GM12878 (cell line): ENCODE measurements around the gene GRIK4. TPM values are rescaled to one million over a fixed set of nuclear protein-coding genes. Genes with fewer than 3 reads are reported as not detected.

ENCODE experiments used
- ATAC-seq: fragments of 200-7000 bp; cut with Tn5 transposase; 3 replicates; pipeline ENCODE4 v1.9.1; 2020; ENCODE audit warnings: mild to moderate bottlenecking, moderate library complexity
- BruUV-seq: library from RNA; stranded (reverse); fragments of 400-500 nt; replicated peaks from 2 replicates; lab custom pipeline; 2021; lab: Mats Ljungman, UMichigan
- CTCF ChIA-PET: fragments of 300-600 bp; sonication (Branson Sonifier 250); formaldehyde crosslinking; extraction: SDS; loops from one replicate; lab custom pipeline; 2021; ENCODE audit warnings: inconsistent platforms; lab: Yijun Ruan, JAX
- POLR2A ChIA-PET: fragments of 350-600 bp; formaldehyde crosslinking; extraction: SDS; loops from one replicate; lab custom pipeline; 2021; ENCODE audit warnings: inconsistent platforms; lab: Charles Lee
- RAD21 ChIA-PET: fragments of 300-600 bp; sonication (Branson Sonifier 250); formaldehyde crosslinking; loops from one replicate; lab custom pipeline; 2023; ENCODE audit warnings: antibody characterized with exemption; ENCODE audit not compliant: unreplicated experiment; lab: Charles Lee
- SMC1A ChIA-PET: fragments of 300-600 bp; sonication (Branson Sonifier 250); formaldehyde crosslinking; loops from one replicate; lab custom pipeline; 2023; ENCODE audit not compliant: unreplicated experiment, uncharacterized antibody; lab: Charles Lee
- DNase-seq: peaks from one replicate; pipeline ENCODE4 v3.0.0-alpha.2; 2011; ENCODE audit warnings: low read depth, low spot score
- FAIRE-seq: peaks from 3 replicates; lab custom pipeline; 2011; peaks lifted over from hg19 to GRCh38; lab: Jason Lieb, UNC
- H2AFZ ChIP-seq: 2 replicates; pipeline ENCODE4 v1.6.0; 2011; ENCODE audit warnings: low read depth, low read length, control low read depth; ENCODE audit not compliant: control insufficient read depth
- H3K27ac ChIP-seq: 2 replicates; pipeline ENCODE4 v1.5.1; 2011; ENCODE audit warnings: control low read depth; ENCODE audit not compliant: control insufficient read depth, insufficient read depth
- H3K27me3 ChIP-seq, 2 experiments: replicated peaks in 1 of 2; 2 replicates each; pipeline versions ENCODE4 v1.6.0 to v1.6.1; 2011; ENCODE audit warnings: low read length in 1 of 2; ENCODE audit not compliant: control insufficient read depth in 2 of 2, insufficient read depth in 2 of 2
- H3K36me3 ChIP-seq, 2 experiments: 2 replicates each; pipeline ENCODE4 v1.5.1; 2011; ENCODE audit warnings: low read length in 1 of 2; ENCODE audit not compliant: control insufficient read depth in 2 of 2, insufficient read depth in 2 of 2
- H3K4me1 ChIP-seq: 2 replicates; pipeline ENCODE4 v1.6.1; 2011; ENCODE audit warnings: mild to moderate bottlenecking, low read length, moderate library complexity, mixed read lengths; ENCODE audit not compliant: control insufficient read depth, insufficient read depth
- H3K4me2 ChIP-seq: 2 replicates; pipeline ENCODE4 v1.6.0; 2011; ENCODE audit warnings: control low read depth; ENCODE audit not compliant: control insufficient read depth, insufficient read depth
- H3K4me3 ChIP-seq: fragments of 200-600 bp; sonication (generic); 2 replicates; pipeline ENCODE4 v1.5.1; 2016
- H3K79me2 ChIP-seq: 2 replicates; pipeline ENCODE4 v1.6.0; 2011; ENCODE audit warnings: low read length; ENCODE audit not compliant: control insufficient read depth, insufficient read depth
- H3K9ac ChIP-seq: 2 replicates; pipeline ENCODE4 v1.8.0; 2011; ENCODE audit warnings: low read length, control low read depth, mixed read lengths; ENCODE audit not compliant: control insufficient read depth, insufficient read depth
- H3K9me3 ChIP-seq: replicated peaks from 3 replicates; pipeline ENCODE4 v1.5.1; 2011; ENCODE audit warnings: mild to moderate bottlenecking, low read length; ENCODE audit not compliant: control insufficient read depth, insufficient read depth
- H4K20me1 ChIP-seq: 2 replicates; pipeline ENCODE4 v1.6.0; 2011; ENCODE audit not compliant: control insufficient read depth, insufficient read depth
- ETV6 ChIP-seq, 2 experiments: fragments of 450-650 bp in 1 of 2; IDR thresholded peaks in 1 of 2; conservative IDR thresholded peaks in 1 of 2; 2 replicates each; pipeline ENCODE4 v1.6.1; 2014; ENCODE audit warnings: antibody characterized with exemption in 1 of 2, borderline replicate concordance in 1 of 2, low read depth in 1 of 2, mild to moderate bottlenecking in 1 of 2, moderate library complexity in 1 of 2
- EZH2 ChIP-seq: IDR thresholded peaks from 2 replicates; pipeline ENCODE4 v1.6.1; 2012; ENCODE audit warnings: low read depth, mild to moderate bottlenecking, control low read depth, inconsistent platforms, low read length, borderline replicate concordance; ENCODE audit not compliant: control insufficient read depth
- FOXK2 ChIP-seq: fragments of 450-650 bp; IDR thresholded peaks from 2 replicates; pipeline ENCODE4 v1.6.1; 2017; ENCODE audit warnings: mild to moderate bottlenecking, moderate library complexity
- IKZF1 ChIP-seq: fragments of 450-650 bp; conservative IDR thresholded peaks from 2 replicates; pipeline ENCODE4 v1.6.1; 2017; ENCODE audit warnings: antibody characterized with exemption, mild to moderate bottlenecking
- KLF5 ChIP-seq: fragments of 450-650 bp; IDR thresholded peaks from 2 replicates; pipeline ENCODE4 v1.6.1; 2014; ENCODE audit warnings: mild to moderate bottlenecking; ENCODE audit not compliant: partially characterized antibody
- MTA2 ChIP-seq: fragments of 450-650 bp; IDR thresholded peaks from 2 replicates; pipeline ENCODE4 v1.6.1; 2016; ENCODE audit warnings: low read depth, mild to moderate bottlenecking, moderate library complexity
- NFYB ChIP-seq: IDR thresholded peaks from 2 replicates; pipeline ENCODE4 v1.6.1; 2011; ENCODE audit warnings: low read depth, mild to moderate bottlenecking, low read length, improper control_type of control experiment, moderate library complexity; ENCODE audit not compliant: insufficient read depth
- NR2F1 ChIP-seq: fragments of 450-650 bp; conservative IDR thresholded peaks from 2 replicates; pipeline ENCODE4 v1.6.1; 2017; ENCODE audit warnings: mild to moderate bottlenecking
- SUPT20H ChIP-seq: IDR thresholded peaks from 2 replicates; pipeline ENCODE4 v1.6.1; 2011; ENCODE audit warnings: low read depth, mild to moderate bottlenecking, low read length, moderate library complexity, borderline replicate concordance; ENCODE audit not compliant: control insufficient read depth
- WGBS: methylation state at CpG from one replicate; pipeline ENCODE4 v1.1.6; 2016; ENCODE audit warnings: low lambda C conversion rate; ENCODE audit not compliant: insufficient replicate concordance, insufficient coverage; ENCODE audit errors: missing lambda C conversion rate; 5-methylcytosine and 5-hydroxymethylcytosine counted together
- in situ Hi-C: fragments of 300-500 bp; cut with MboI; formaldehyde crosslinking; loops from 9 replicates; pipeline ENCODE4 v1.14.3; 2018; ENCODE audit warnings: mixed read lengths
- intact Hi-C: fragments of 100-400 bp; cut with micrococcal nuclease; formaldehyde crosslinking; loops from one replicate; pipeline ENCODE4 v1.14.2; 2022; ENCODE audit not compliant: unreplicated experiment
- polyA plus RNA-seq, 11 experiments: library from polyadenylated mRNA; depleted of rRNA in 4 of 11; unstranded in 6 of 11; stranded (reverse) in 5 of 11; fragments of >200 nt; fragmentation: Nextera tagmentation in 4 of 11; fragmentation: Illumina TruSeq in 1 of 11; extraction: Ambion mirVana in 4 of 11; extraction: Trizol in 1 of 11; gene quantifications; 1 replicate in 1 of 11; 2 replicates in 10 of 11; pipeline versions ENCODE4 v1.2.1 to v1.2.3, GENCODE V29; 2011 to 2016; ENCODE audit warnings: inconsistent platforms in 2 of 11, missing spikeins in 2 of 11, low read depth in 1 of 11
- total RNA-seq, 4 experiments: library from RNA; depleted of rRNA in 3 of 4; stranded (reverse); fragments of >200 nt in 3 of 4; fragmentation: Illumina TruSeq in 1 of 4; extraction: Trizol in 1 of 4; gene quantifications; 2 replicates each; pipeline versions ENCODE4 v1.2.1 to v1.2.3, GENCODE V29; 2013 to 2021
- TF ChIP-seq, protein P1 (sequence below): fragments of 450-650 bp; IDR thresholded peaks from 2 replicates; pipeline ENCODE4 v1.6.1; 2016; ENCODE audit warnings: mild to moderate bottlenecking, moderate library complexity, borderline replicate concordance

Gene GRIK4
- total and polyA plus RNA-seq, 10 of the 15 experiments (the other 5 are each of a cell fraction or from before 2014, with no cell fraction given): 0.33 to 3.6 (median 0.72) TPM

DNA sequence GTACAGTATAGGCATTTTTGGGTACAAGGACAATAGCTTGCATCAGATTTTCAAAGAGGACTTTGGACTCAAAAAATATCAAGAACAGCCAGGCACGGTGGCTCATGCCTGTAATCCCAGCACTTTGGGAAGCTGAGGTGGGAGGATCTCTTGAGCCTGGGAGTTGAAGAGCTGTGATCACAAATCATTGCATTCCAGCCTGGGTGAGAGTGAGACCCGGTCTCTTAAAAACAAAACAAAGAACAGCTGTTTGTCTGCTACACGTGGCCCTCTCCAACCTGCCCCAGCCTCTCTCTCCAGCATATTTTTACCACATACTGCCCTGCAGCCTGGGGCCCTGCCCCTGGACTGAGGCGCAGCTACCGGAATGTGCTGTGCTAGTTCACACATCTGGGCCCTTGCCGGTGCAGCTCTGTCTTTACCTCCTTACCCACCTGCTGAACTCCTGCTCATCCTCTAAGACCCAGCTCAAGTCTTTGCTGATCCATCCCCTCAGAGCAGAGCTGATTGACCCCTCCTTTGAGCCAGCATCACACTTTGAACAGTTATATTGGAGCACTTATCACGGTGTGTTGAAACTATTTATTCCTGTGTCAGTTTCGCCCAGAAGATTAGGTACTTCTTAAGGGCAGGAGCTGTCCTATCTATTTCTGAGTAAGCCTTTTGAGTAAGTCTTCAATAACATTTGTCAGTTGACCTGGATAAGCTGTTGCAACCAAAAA, 29.4 kb downstream of the GRIK4 start:
- no peaks in the 10 kb centered on the region for H4K20me1 ChIP-seq
- DNase-seq (no peak), FAIRE-seq (no peak), ATAC-seq (no peak)
- ChIA-PET SMC1A (interaction anchor here (0.5 to 0.8 kb wide), 2 partner anchors 11 to 298 kb away, joined by 3 read pairs; no protein-coding TSS in a partner anchor), RAD21 (no interaction called here), POLR2A (no interaction called here), CTCF (interaction anchor here (1.1 to 1.8 kb wide), 4 partner anchors 36 to 389 kb away, joined by 3 to 9 read pairs (median 4); no protein-coding TSS in a partner anchor)
- no peak overlapping the region for H3K27ac ChIP-seq
- WGBS: 38% methylated on average over 8 of the region's 8 CpGs
- H2AFZ ChIP-seq: no peak overlapping the region
- no peaks in the 10 kb centered on the region; the same call in 1 of the 2 replicates for H3K4me1 ChIP-seq
- no peak overlapping the region for H3K4me3 ChIP-seq
- intact Hi-C loops: no loop called here
- no peak overlapping the region for H3K9ac ChIP-seq
- H3K4me2 ChIP-seq: no peak overlapping the region
- no peaks in the 10 kb centered on the region for H3K36me3 ChIP-seq
- TF ChIP-seq SUPT20H (no peak), MTA2 (no peak), FOXK2 (no peak), NR2F1 (no peak), KLF5 (no peak), ETV6 (conservative IDR thresholded peaks at IDR 0.05 in 1 of 2, IDR thresholded peaks at IDR 0.05 in 1 of 2; ENCODE audit: borderline replicate concordance in 1 of 2, low read depth in 1 of 2) (no peak), NFYB (no peak), IKZF1 (no peak), EZH2 (no peak)
- TF ChIP-seq, protein P1, sequence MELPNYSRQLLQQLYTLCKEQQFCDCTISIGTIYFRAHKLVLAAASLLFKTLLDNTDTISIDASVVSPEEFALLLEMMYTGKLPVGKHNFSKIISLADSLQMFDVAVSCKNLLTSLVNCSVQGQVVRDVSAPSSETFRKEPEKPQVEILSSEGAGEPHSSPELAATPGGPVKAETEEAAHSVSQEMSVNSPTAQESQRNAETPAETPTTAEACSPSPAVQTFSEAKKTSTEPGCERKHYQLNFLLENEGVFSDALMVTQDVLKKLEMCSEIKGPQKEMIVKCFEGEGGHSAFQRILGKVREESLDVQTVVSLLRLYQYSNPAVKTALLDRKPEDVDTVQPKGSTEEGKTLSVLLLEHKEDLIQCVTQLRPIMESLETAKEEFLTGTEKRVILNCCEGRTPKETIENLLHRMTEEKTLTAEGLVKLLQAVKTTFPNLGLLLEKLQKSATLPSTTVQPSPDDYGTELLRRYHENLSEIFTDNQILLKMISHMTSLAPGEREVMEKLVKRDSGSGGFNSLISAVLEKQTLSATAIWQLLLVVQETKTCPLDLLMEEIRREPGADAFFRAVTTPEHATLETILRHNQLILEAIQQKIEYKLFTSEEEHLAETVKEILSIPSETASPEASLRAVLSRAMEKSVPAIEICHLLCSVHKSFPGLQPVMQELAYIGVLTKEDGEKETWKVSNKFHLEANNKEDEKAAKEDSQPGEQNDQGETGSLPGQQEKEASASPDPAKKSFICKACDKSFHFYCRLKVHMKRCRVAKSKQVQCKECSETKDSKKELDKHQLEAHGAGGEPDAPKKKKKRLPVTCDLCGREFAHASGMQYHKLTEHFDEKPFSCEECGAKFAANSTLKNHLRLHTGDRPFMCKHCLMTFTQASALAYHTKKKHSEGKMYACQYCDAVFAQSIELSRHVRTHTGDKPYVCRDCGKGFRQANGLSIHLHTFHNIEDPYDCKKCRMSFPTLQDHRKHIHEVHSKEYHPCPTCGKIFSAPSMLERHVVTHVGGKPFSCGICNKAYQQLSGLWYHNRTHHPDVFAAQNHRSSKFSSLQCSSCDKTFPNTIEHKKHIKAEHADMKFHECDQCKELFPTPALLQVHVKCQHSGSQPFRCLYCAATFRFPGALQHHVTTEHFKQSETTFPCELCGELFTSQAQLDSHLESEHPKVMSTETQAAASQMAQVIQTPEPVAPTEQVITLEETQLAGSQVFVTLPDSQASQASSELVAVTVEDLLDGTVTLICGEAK: no peak
- TF ChIP-seq, all 136 proteins: peak for 0
- Histone ChIP-seq H3K79me2 (no peaks in the 10 kb centered on the region), H3K27me3 (no peaks in the 10 kb centered on the region), H3K9me3 (no peaks in the 10 kb centered on the region)
- in situ Hi-C loops: no loop called here
- no TSS peak for BruUV-seq
